Measurements from ENCODE around the gene IL17RB.

The IL17RB gene

GRCh38 chr3:53880396-53881345 lies 34.3 kb downstream of the IL17RB start:
- TF ChIP-seq ZBTB7A (IDR thresholded peaks at IDR 0.05; ENCODE audit: low read depth), result no peak
- TF ChIP-seq MAX (IDR thresholded peaks at IDR 0.05), result no peak
- TF ChIP-seq CREB1 (IDR thresholded peaks at IDR 0.05; ENCODE audit: low read depth), result no peak
- TF ChIP-seq RAD21 (IDR thresholded peaks at IDR 0.05; ENCODE audit: low read depth), result no peak
- no peak for TF ChIP-seq USF1 (IDR thresholded peaks at IDR 0.05)
- no peak for TF ChIP-seq YY1 (IDR thresholded peaks at IDR 0.05; ENCODE audit: low read depth)
- TF ChIP-seq TEAD4 (IDR thresholded peaks at IDR 0.05), result no peak
- TF ChIP-seq FOXM1 (IDR thresholded peaks at IDR 0.05; ENCODE audit: borderline replicate concordance, low read depth), result no peak
- TF ChIP-seq REST (IDR thresholded peaks at IDR 0.05; ENCODE audit: low read depth), result no peak
- TF ChIP-seq EGR1 (IDR thresholded peaks at IDR 0.05), result no peak
- TF ChIP-seq EP300 (IDR thresholded peaks at IDR 0.05; ENCODE audit: borderline replicate concordance), result no peak
- TF ChIP-seq NFIC (IDR thresholded peaks at IDR 0.05), result no peak
- TF ChIP-seq TAF1 (IDR thresholded peaks at IDR 0.05; ENCODE audit: low read depth), result no peak
- no peak for TF ChIP-seq TCF12 (IDR thresholded peaks at IDR 0.05; ENCODE audit: low read depth)
- TF ChIP-seq CEBPB (IDR thresholded peaks at IDR 0.05), result no peak

GRCh38 chr3:53881691-53882593 lies 35.6 kb downstream of the IL17RB start, which contains the start of gene ACTR8:
ACTR8 (minus strand) TSS chr3:53882152; CDS start chr3:53882101, 51 bp downstream.
- TF ChIP-seq EGR1 (IDR thresholded peaks at IDR 0.05), result peak; percentile 40; the same call in 1 of the 2 replicates
- TF ChIP-seq TAF1 (IDR thresholded peaks at IDR 0.05; ENCODE audit: low read depth), result peak; percentile 91
- TF ChIP-seq ZBTB7A (IDR thresholded peaks at IDR 0.05; ENCODE audit: low read depth), result no peak
- peak; percentile 97 for TF ChIP-seq YY1 (IDR thresholded peaks at IDR 0.05; ENCODE audit: low read depth)

GRCh38 chr3:53883008-53883407 lies 36.6 kb downstream of the IL17RB start:
- TF ChIP-seq EP300 (IDR thresholded peaks at IDR 0.05; ENCODE audit: borderline replicate concordance), result no peak
- no peak for TF ChIP-seq MAX (IDR thresholded peaks at IDR 0.05)
- TF ChIP-seq TEAD4 (IDR thresholded peaks at IDR 0.05), result no peak
- no peak for TF ChIP-seq ZBTB7A (IDR thresholded peaks at IDR 0.05; ENCODE audit: low read depth)
- TF ChIP-seq RAD21 (IDR thresholded peaks at IDR 0.05; ENCODE audit: low read depth), result no peak

- TF ChIP-seq TCF12 (IDR thresholded peaks at IDR 0.05; ENCODE audit: low read depth), result no peak
- no peak for TF ChIP-seq NFIC (IDR thresholded peaks at IDR 0.05)
- TF ChIP-seq REST (IDR thresholded peaks at IDR 0.05; ENCODE audit: low read depth), result no peak
- no peak for TF ChIP-seq FOXM1 (IDR thresholded peaks at IDR 0.05; ENCODE audit: borderline replicate concordance, low read depth)
- no peak for TF ChIP-seq CREB1 (IDR thresholded peaks at IDR 0.05; ENCODE audit: low read depth)
- no peak for TF ChIP-seq RAD21 (IDR thresholded peaks at IDR 0.05; ENCODE audit: low read depth)
- TF ChIP-seq TAF1 (IDR thresholded peaks at IDR 0.05; ENCODE audit: low read depth), result no peak
- no peak for TF ChIP-seq EGR1 (IDR thresholded peaks at IDR 0.05)
- TF ChIP-seq USF1 (IDR thresholded peaks at IDR 0.05), result no peak
- TF ChIP-seq YY1 (IDR thresholded peaks at IDR 0.05; ENCODE audit: low read depth), result no peak
These were observed 38.3 kb downstream of the IL17RB start for GRCh38 chr3:53884623-53885022.

- TF ChIP-seq CREB1 (IDR thresholded peaks at IDR 0.05; ENCODE audit: low read depth), result no peak
- TF ChIP-seq RAD21 (IDR thresholded peaks at IDR 0.05; ENCODE audit: low read depth), result no peak
- no peak for TF ChIP-seq YY1 (IDR thresholded peaks at IDR 0.05; ENCODE audit: low read depth)
- TF ChIP-seq ZBTB7A (IDR thresholded peaks at IDR 0.05; ENCODE audit: low read depth), result no peak
- no peak for TF ChIP-seq CEBPB (IDR thresholded peaks at IDR 0.05)
- TF ChIP-seq NFIC (IDR thresholded peaks at IDR 0.05), result no peak
- TF ChIP-seq MAX (IDR thresholded peaks at IDR 0.05), result no peak
These were observed 38.9 kb downstream of the IL17RB start for GRCh38 chr3:53885239-53885638.

Measured in Ishikawa (cell line).